Osteocyte (in vitro differentiated cells): Measurements from ENCODE around the gene PPP2R3C. TPM values are rescaled to one million over a fixed set of nuclear protein-coding genes. Genes with fewer than 3 reads are reported as not detected.
A peak's percentile ranks its signal among the peaks of the same experiment; 100 is the strongest.

Experiments
- DNase-seq: peaks from one replicate; pipeline ENCODE4 v3.0.0; 2021; ENCODE audit warnings: mixed read lengths; ENCODE audit not compliant: unreplicated experiment; ENCODE audit errors: extremely low spot score
- H3K27ac Mint-ChIP-seq: one replicate; pipeline ENCODE4 v1.8.0; 2021; ENCODE audit warnings: mild to moderate bottlenecking, mixed read lengths; ENCODE audit not compliant: unreplicated experiment
- H3K27me3 Mint-ChIP-seq: one replicate; pipeline ENCODE4 v1.8.0; 2021; ENCODE audit warnings: mixed read lengths; ENCODE audit not compliant: unreplicated experiment
- H3K36me3 Mint-ChIP-seq: one replicate; pipeline ENCODE4 v1.8.0; 2021; ENCODE audit warnings: mixed read lengths; ENCODE audit not compliant: unreplicated experiment
- H3K4me1 Mint-ChIP-seq: one replicate; pipeline ENCODE4 v1.8.0; 2021; ENCODE audit warnings: mixed read lengths; ENCODE audit not compliant: unreplicated experiment
- H3K4me3 Mint-ChIP-seq: one replicate; pipeline ENCODE4 v1.8.0; 2021; ENCODE audit warnings: mild to moderate bottlenecking, moderate library complexity, mixed read lengths; ENCODE audit not compliant: unreplicated experiment
- H3K9me3 Mint-ChIP-seq: one replicate; pipeline ENCODE4 v1.8.0; 2021; ENCODE audit warnings: mixed read lengths; ENCODE audit not compliant: unreplicated experiment
- CTCF ChIP-seq: fragments of 200-600 bp; sonication (generic); IDR thresholded peaks from 2 replicates; pipeline ENCODE4 v1.5.0; 2021; ENCODE audit warnings: antibody characterized with exemption, mild to moderate bottlenecking, moderate library complexity
- long read RNA-seq: library from polyadenylated mRNA; unstranded; transcript quantifications from one replicate; pipeline ENCODE4 v2.0.0, GENCODE V29; 2021
- total RNA-seq: library from RNA; stranded (reverse); gene quantifications from 2 replicates; pipeline ENCODE4 v1.2.1, GENCODE V29; 2021

PPP2R3C gene
- total RNA-seq: 33.1 and 36.9 TPM in 2 replicates
- long read RNA-seq, transcript PPP2R3C-201 (13 exons, 1,839 nt): major isoform, 113 of 278 reads
- long read RNA-seq, transcript PPP2R3C-204 (13 exons, 1,719 nt): minor isoform, 6 of 278 reads
- long read RNA-seq, transcript PPP2R3C-217 (12 exons, 1,846 nt): minor isoform, 87 of 278 reads
- long read RNA-seq, partial matches to known transcripts: 12 of 278 reads
- long read RNA-seq, other reads (novel, unspliced or antisense): 57 of 278 reads

GRCh38 chr14:35121887-35122695 is at the start of gene PPP2R3C, which contains the start of gene PRORP:
Gene PPP2R3C (minus strand): TSS chr14:35121990. CDS start chr14:35121959, 31 bp downstream.
Gene PRORP (plus strand): TSS chr14:35122552. CDS start chr14:35123246, 694 bp downstream.
- Mint-ChIP-seq H3K36me3 (peaks cover 16% of the 10 kb centered on the region), H3K27ac (peak within 1 kb of the TSS; percentile 100), H3K4me3 (peak within 1 kb of the TSS; percentile 97), H3K4me1 (peaks cover 46% of the 10 kb centered on the region), H3K27me3 (no peaks in the 10 kb centered on the region), H3K9me3 (no peaks in the 10 kb centered on the region)
- DNase-seq: peak; percentile 92
- TF ChIP-seq CTCF: no peak

GRCh38 chr14:35167496-35167895 is 45.7 kb upstream of the PPP2R3C start:
- Mint-ChIP-seq H3K4me3 (no peak overlapping the region), H3K27ac (no peak overlapping the region), H3K9me3 (peaks cover 4% of the 10 kb centered on the region), H3K4me1 (no peaks in the 10 kb centered on the region), H3K27me3 (no peaks in the 10 kb centered on the region), H3K36me3 (peaks cover 31% of the 10 kb centered on the region)
- TF ChIP-seq CTCF: no peak
- no peak for DNase-seq

- TF ChIP-seq CTCF: no peak
- Mint-ChIP-seq H3K36me3 (peaks cover 28% of the 10 kb centered on the region), H3K27me3 (no peaks in the 10 kb centered on the region), H3K9me3 (peaks cover 4% of the 10 kb centered on the region), H3K4me3 (no peak overlapping the region), H3K27ac (no peak overlapping the region), H3K4me1 (peaks cover 8% of the 10 kb centered on the region)
- no peak for DNase-seq
These were observed 43.1 kb upstream of the PPP2R3C start for GRCh38 chr14:35164849-35165248.

GRCh38 chr14:35163384-35163783 is 41.6 kb upstream of the PPP2R3C start:
- Mint-ChIP-seq H3K4me3 (no peak overlapping the region), H3K36me3 (peaks cover 30% of the 10 kb centered on the region), H3K9me3 (peaks cover 4% of the 10 kb centered on the region), H3K4me1 (peaks cover 14% of the 10 kb centered on the region), H3K27me3 (no peaks in the 10 kb centered on the region), H3K27ac (no peak overlapping the region)
- TF ChIP-seq CTCF: no peak
- no peak for DNase-seq

GRCh38 chr14:35161231-35161630 is 39.4 kb upstream of the PPP2R3C start:
- H3K9me3 Mint-ChIP-seq: no peaks in the 10 kb centered on the region
- H3K36me3 Mint-ChIP-seq: peaks cover 16% of the 10 kb centered on the region
- H3K27ac Mint-ChIP-seq: no peak overlapping the region
- no peaks in the 10 kb centered on the region for H3K27me3 Mint-ChIP-seq
- no peak for TF ChIP-seq CTCF
- no peak overlapping the region for H3K4me3 Mint-ChIP-seq
- DNase-seq: no peak
- H3K4me1 Mint-ChIP-seq: peaks cover 24% of the 10 kb centered on the region
